ENCODE data around the gene PARD6G. TPM values are rescaled to one million over a fixed set of nuclear protein-coding genes. Genes with fewer than 3 reads are reported as not detected.
"Not testable (repeated sequence)": the region's sequence is repeated elsewhere in the genome, so short reads cannot be mapped to it uniquely, and the experiment has no call there.

The PARD6G gene
- total and polyA plus RNA-seq, 2 of the 13 experiments (the other 11 are each of a cell fraction or from before 2014, with no cell fraction given), result 3.6 to 7.4 TPM

GRCh38 chr18:80166240-80166639 lies 81.1 kb downstream of the PARD6G start:
- 96% methylated on average over 10 of the region's 10 CpGs for WGBS (ENCODE audit: low lambda C conversion rate)
- Histone ChIP-seq H3K36me3 (replicated peaks in 1 of 2; ENCODE audit: control insufficient read depth in 1 of 2, insufficient read depth in 2 of 2, low read length in 2 of 2) (no peaks in the 10 kb centered on the region), H3K79me2 (ENCODE audit: insufficient read depth, low read length) (no peaks in the 10 kb centered on the region), H3K9me3 (ENCODE audit: low read length) (peaks cover 8% of the 10 kb centered on the region), H3K9ac (ENCODE audit: insufficient read depth, low read depth, low read length) (no peak overlapping the region), H3K27me3 (ENCODE audit: control insufficient read depth in 1 of 2, insufficient read depth in 2 of 2, low read length in 2 of 2) (no peaks in the 10 kb centered on the region), H3K4me2 (ENCODE audit: low read depth, low read length) (no peak overlapping the region), H3K4me1 (ENCODE audit: insufficient read depth, low read length) (no peaks in the 10 kb centered on the region), H3K4me3 (replicated peaks in 1 of 3; ENCODE audit: insufficient read depth in 1 of 3, low read depth in 2 of 3, low read length in 3 of 3) (no peak overlapping the region), H2AFZ (ENCODE audit: low read length) (no peak overlapping the region), H3K27ac (ENCODE audit: extremely low read length, insufficient read depth, low read length) (no peak overlapping the region), H4K20me1 (ENCODE audit: insufficient read depth, low read length) (no peaks in the 10 kb centered on the region)
- intact Hi-C loops (cut with micrococcal nuclease; ENCODE audit: unreplicated experiment) (no loop called here), in situ Hi-C loops (cut with HindIII; ENCODE audit: extremely low pct_ligation_motif_present, low pct_unique_long_range_greater_than_20kb) (no loop called here)
- ChIA-PET CTCF (ENCODE audit: low intra/inter-chr PET ratio, low total read pairs) (no interaction called here), POLR2A (no interaction called here)
- BruUV-seq (replicated peaks), result no TSS peak
- ATAC-seq (no peak), DNase-seq (ENCODE audit: low spot score) (no peak), FAIRE-seq (no peak)
- TF ChIP-seq ZNF512B (CRISPR knock-in tag; IDR thresholded peaks at IDR 0.05; ENCODE audit: borderline replicate concordance), result no peak

- POLR2A ChIA-PET, FAIRE-seq: not testable (repeated sequence)
- BruUV-seq (replicated peaks), result TSS peak; percentile 33
Observed at GRCh38 chr18:80164727-80165355, 82.5 kb downstream of the PARD6G start.

More at GRCh38 chr18:80164727-80165355, 82.5 kb downstream of the PARD6G start:
- H3K79me2 ChIP-seq (ENCODE audit: insufficient read depth, low read length); H3K36me3 ChIP-seq (replicated peaks in 1 of 2; ENCODE audit: control insufficient read depth in 1 of 2, insufficient read depth in 2 of 2, low read length in 2 of 2); H3K4me3 ChIP-seq (replicated peaks in 1 of 3; ENCODE audit: insufficient read depth in 1 of 3, low read depth in 2 of 3, low read length in 3 of 3); DNase-seq (ENCODE audit: low spot score); H3K9me3 ChIP-seq (ENCODE audit: low read length); ATAC-seq; H3K27me3 ChIP-seq (ENCODE audit: control insufficient read depth in 1 of 2, insufficient read depth in 2 of 2, low read length in 2 of 2); H3K9ac ChIP-seq (ENCODE audit: insufficient read depth, low read depth, low read length); in situ Hi-C loops (cut with HindIII; ENCODE audit: extremely low pct_ligation_motif_present, low pct_unique_long_range_greater_than_20kb); H4K20me1 ChIP-seq (ENCODE audit: insufficient read depth, low read length); H2AFZ ChIP-seq (ENCODE audit: low read length); H3K27ac ChIP-seq (ENCODE audit: extremely low read length, insufficient read depth, low read length); H3K4me2 ChIP-seq (ENCODE audit: low read depth, low read length); H3K4me1 ChIP-seq (ENCODE audit: insufficient read depth, low read length); CTCF ChIA-PET (ENCODE audit: low intra/inter-chr PET ratio, low total read pairs); intact Hi-C loops (cut with micrococcal nuclease; ENCODE audit: unreplicated experiment); TF ChIP-seq SOX6, SOX13 (IDR thresholded peaks at IDR 0.05): not testable (repeated sequence)
- 63% methylated on average over 9 of the region's 9 CpGs for whole genome bisulfite sequencing (ENCODE audit: low lambda C conversion rate)
- TF ChIP-seq HNF4A (CRISPR knock-in tag; IDR thresholded peaks at IDR 0.05) (0 out of 2 replicates have a peak, but pooled peaks have one; percentile 17), SOX6 (CRISPR knock-in tag; IDR thresholded peaks at IDR 0.05) (0 out of 2 replicates have a peak, but pooled peaks have one; percentile 19), TCF7 (IDR thresholded peaks at IDR 0.05; ENCODE audit: low read depth) (0 out of 2 replicates have a peak, but pooled peaks have one; percentile 7), SOX13 (CRISPR knock-in tag; conservative IDR thresholded peaks at IDR 0.05 in 1 of 2, IDR thresholded peaks at IDR 0.05 in 1 of 2) (peak in 1 of 2 experiments; percentile 43; a peak in 2 of 4 replicates)

Data from HepG2 (cell line).